ENCODE data around the gene TAP2.

- TF ChIP-seq CTCF (IDR thresholded peaks at IDR 0.05) (no peak), POLR2A (IDR thresholded peaks at IDR 0.05) (no peak), POLR2AphosphoS5 (IDR thresholded peaks at IDR 0.05) (no peak)
Measured at GRCh38 chr6:32818867-32819266, 19.7 kb downstream of the TAP2 start.

Measured in prostate gland (tissue), 2 donors.